Upper lobe of left lung (tissue), 6 donors: ENCODE measurements around the gene TMEM52. TPM values are rescaled to one million over a fixed set of nuclear protein-coding genes. Genes with fewer than 3 reads are reported as not detected.

Experiments used
- ATAC-seq, 2 donors: fragments of 200-7000 bp; cut with Tn5 transposase; one replicate each; pipeline ENCODE4 v1.9.1; 2022; ENCODE audit warnings: mild to moderate bottlenecking in 2 of 2, moderate library complexity in 2 of 2; ENCODE audit not compliant: low FRiP score in 2 of 2
- DNase-seq, 2 donors: peaks; one replicate each; pipeline ENCODE4 v3.0.0-alpha.2; 2019 to 2020
- H3K27ac ChIP-seq, 4 donors: fragments of 200-600 bp; sonication (generic); one replicate each; pipeline ENCODE4 v1.5.1; 2016 to 2019
- H3K27me3 ChIP-seq, 4 donors: fragments of 200-600 bp; sonication (generic); one replicate each; pipeline ENCODE4 v1.5.1; 2017 to 2019
- H3K36me3 ChIP-seq, 4 donors: fragments of 200-600 bp; sonication (generic); one replicate each; pipeline ENCODE4 v1.5.1; 2016 to 2019
- H3K4me1 ChIP-seq, 4 donors: fragments of 200-600 bp; sonication (generic); one replicate each; pipeline ENCODE4 v1.5.1; 2018 to 2019
- H3K4me3 ChIP-seq, 4 donors: fragments of 200-600 bp; sonication (generic); one replicate each; pipeline ENCODE4 v1.5.1; 2017 to 2019; ENCODE audit warnings: mild to moderate bottlenecking in 2 of 4, moderate library complexity in 1 of 4
- H3K9me3 ChIP-seq, 4 donors: fragments of 200-600 bp; sonication (generic); one replicate each; pipeline ENCODE4 v1.5.1; 2018 to 2019
- EP300 ChIP-seq, 4 donors: sonication (generic); formaldehyde crosslinking; IDR thresholded peaks; one replicate each; pipeline ENCODE4 v1.5.1; 2017; ENCODE audit warnings: antibody characterized with exemption in 4 of 4, control low read depth in 2 of 4
- POLR2A ChIP-seq, 4 donors: fragments of 450-650 bp; IDR thresholded peaks; one replicate each; pipeline ENCODE4 v1.5.1; 2016 to 2017; ENCODE audit warnings: antibody characterized with exemption in 4 of 4, mild to moderate bottlenecking in 2 of 4
- POLR2AphosphoS5 ChIP-seq, 2 donors: sonication (generic); formaldehyde crosslinking; IDR thresholded peaks; one replicate each; pipeline ENCODE4 v1.5.1; 2017; ENCODE audit warnings: antibody characterized with exemption in 2 of 2
- WGBS, 2 donors: methylation state at CpG; one replicate each; pipeline ENCODE4 v1.1.5; 2017 to 2018; 5-methylcytosine and 5-hydroxymethylcytosine counted together
- total RNA-seq, 6 donors: library from RNA; depleted of rRNA in 4 of 6; stranded (reverse); fragments of >200 nt in 4 of 6; gene quantifications; one replicate each; pipeline versions ENCODE4 v1.1.0 to v1.2.1, GENCODE V29; 2016 to 2021
- TF ChIP-seq, protein P1 (sequence below), 6 experiments: fragments of 450-650 bp in 4 of 6; fragments of 200-600 bp in 2 of 6; sonication (generic) in 2 of 6; IDR thresholded peaks; one replicate each; pipeline ENCODE4 v1.5.1; 2016 to 2019; ENCODE audit warnings: antibody characterized with exemption in 6 of 6
- donor health status: DM: no; HTN: no; CAD: no; lungs with moderate emphysema.
- donor health status: DM: no; HTN: yes; CAD: no; lungs with severe emphysema.

TMEM52 gene
- total RNA-seq, 6 donors from 2014 or later, result 0.59 to 3.8 (median 2.7) TPM; not detected in 1

GRCh38 chr1:1898246-1898933 is 20.7 kb downstream of the TMEM52 start:
- Histone ChIP-seq H3K27ac (no peak overlapping the region), H3K9me3 (no peaks in the 10 kb centered on the region), H3K36me3 (no peaks in the 10 kb centered on the region), H3K4me3 (no peak overlapping the region), H3K27me3 (no peaks in the 10 kb centered on the region), H3K4me1 (peaks cover 10 to 14% (median 12%) of the 10 kb centered on the region in 4 donors)
- 90 to 97% methylated on average over 5 to 6 of the region's 6 CpGs for WGBS, 2 donors
- ATAC-seq (no peak), DNase-seq (no peak)
- no peak for TF ChIP-seq POLR2AphosphoS5 (IDR thresholded peaks at IDR 0.05)
- TF ChIP-seq EP300 (IDR thresholded peaks at IDR 0.05), result no peak
- TF ChIP-seq, protein P1, sequence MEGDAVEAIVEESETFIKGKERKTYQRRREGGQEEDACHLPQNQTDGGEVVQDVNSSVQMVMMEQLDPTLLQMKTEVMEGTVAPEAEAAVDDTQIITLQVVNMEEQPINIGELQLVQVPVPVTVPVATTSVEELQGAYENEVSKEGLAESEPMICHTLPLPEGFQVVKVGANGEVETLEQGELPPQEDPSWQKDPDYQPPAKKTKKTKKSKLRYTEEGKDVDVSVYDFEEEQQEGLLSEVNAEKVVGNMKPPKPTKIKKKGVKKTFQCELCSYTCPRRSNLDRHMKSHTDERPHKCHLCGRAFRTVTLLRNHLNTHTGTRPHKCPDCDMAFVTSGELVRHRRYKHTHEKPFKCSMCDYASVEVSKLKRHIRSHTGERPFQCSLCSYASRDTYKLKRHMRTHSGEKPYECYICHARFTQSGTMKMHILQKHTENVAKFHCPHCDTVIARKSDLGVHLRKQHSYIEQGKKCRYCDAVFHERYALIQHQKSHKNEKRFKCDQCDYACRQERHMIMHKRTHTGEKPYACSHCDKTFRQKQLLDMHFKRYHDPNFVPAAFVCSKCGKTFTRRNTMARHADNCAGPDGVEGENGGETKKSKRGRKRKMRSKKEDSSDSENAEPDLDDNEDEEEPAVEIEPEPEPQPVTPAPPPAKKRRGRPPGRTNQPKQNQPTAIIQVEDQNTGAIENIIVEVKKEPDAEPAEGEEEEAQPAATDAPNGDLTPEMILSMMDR (IDR thresholded peaks at IDR 0.05), result no peak
- TF ChIP-seq POLR2A (IDR thresholded peaks at IDR 0.05), result no peak

- peak in 1 of 2 donors; percentile 62 for DNase-seq
These were observed 23.4 kb downstream of the TMEM52 start for GRCh38 chr1:1895456-1896336.

DNA sequence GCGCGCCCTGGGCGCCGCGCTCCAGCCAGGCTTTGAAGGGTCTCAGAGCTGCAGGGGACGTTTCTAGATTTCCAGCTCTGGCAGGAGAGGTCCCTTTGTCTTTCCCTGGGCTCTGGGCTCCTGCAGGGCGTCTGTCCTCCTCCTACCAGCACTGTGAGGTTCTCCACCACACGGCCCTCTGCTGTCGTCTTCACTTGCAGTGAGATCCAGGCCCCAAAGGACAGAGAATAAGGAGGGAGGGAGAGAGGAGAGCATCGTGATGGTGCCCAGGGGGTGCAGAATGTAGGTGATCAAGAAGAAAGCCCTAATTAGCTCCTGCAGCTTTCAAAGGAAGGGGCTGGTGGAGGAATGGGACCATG is 24.0 kb downstream of the TMEM52 start:
- TF ChIP-seq POLR2A (IDR thresholded peaks at IDR 0.05) (no peak), EP300 (IDR thresholded peaks at IDR 0.05) (no peak), POLR2AphosphoS5 (IDR thresholded peaks at IDR 0.05) (no peak)
- TF ChIP-seq, protein P1 (IDR thresholded peaks at IDR 0.05), result no peak
- Histone ChIP-seq H3K36me3 (no peaks in the 10 kb centered on the region), H3K27me3 (no peaks in the 10 kb centered on the region), H3K9me3 (no peaks in the 10 kb centered on the region), H3K4me3 (no peak overlapping the region), H3K27ac (no peak overlapping the region), H3K4me1 (peaks cover 16 to 32% (median 23%) of the 10 kb centered on the region in 4 donors)
- no peak for ATAC-seq
- 38 to 64% methylated on average over 5 to 9 of the region's 10 CpGs for WGBS, 2 donors
- no peak for DNase-seq

More at GRCh38 chr1:1895456-1896336, 23.4 kb downstream of the TMEM52 start:
- Histone ChIP-seq H3K4me3 (no peak overlapping the region), H3K9me3 (no peaks in the 10 kb centered on the region), H3K36me3 (no peaks in the 10 kb centered on the region), H3K4me1 (peaks cover 16 to 32% (median 23%) of the 10 kb centered on the region in 4 donors), H3K27ac (no peak overlapping the region), H3K27me3 (no peaks in the 10 kb centered on the region)
- 73 to 75% methylated on average over 12 to 14 of the region's 14 CpGs for WGBS, 2 donors
- no peak for ATAC-seq
- TF ChIP-seq POLR2A (IDR thresholded peaks at IDR 0.05), result no peak
- no peak for TF ChIP-seq POLR2AphosphoS5 (IDR thresholded peaks at IDR 0.05)
- TF ChIP-seq, protein P1 (IDR thresholded peaks at IDR 0.05), result no peak
- no peak for TF ChIP-seq EP300 (IDR thresholded peaks at IDR 0.05)

GRCh38 chr1:1894354-1895059 is 24.6 kb downstream of the TMEM52 start:
- H3K4me1 ChIP-seq, result peaks cover 16 to 35% (median 23%) of the 10 kb centered on the region in 4 donors
- DNase-seq, result peak; percentile 61 to 77

More at GRCh38 chr1:1894354-1895059, 24.6 kb downstream of the TMEM52 start:
- 35 to 48% methylated on average over 8 to 14 of the region's 14 CpGs for WGBS, 2 donors
- H3K36me3 ChIP-seq, result no peaks in the 10 kb centered on the region
- H3K27me3 ChIP-seq, result no peaks in the 10 kb centered on the region
- TF ChIP-seq, protein P1 (IDR thresholded peaks at IDR 0.05), result no peak
- TF ChIP-seq EP300 (IDR thresholded peaks at IDR 0.05) (no peak), POLR2AphosphoS5 (IDR thresholded peaks at IDR 0.05) (no peak), POLR2A (IDR thresholded peaks at IDR 0.05) (no peak)
- no peaks in the 10 kb centered on the region for H3K9me3 ChIP-seq
- H3K4me3 ChIP-seq, result peak overlapping the region in 1 of 4 donors; percentile 23
- H3K27ac ChIP-seq, result no peak overlapping the region
- ATAC-seq, result no peak
